Measurements from ENCODE around the gene ANO2.
"Not testable (repeated sequence)": the region's sequence is repeated elsewhere in the genome, so short reads cannot be mapped to it uniquely, and the experiment has no call there.

DNA sequence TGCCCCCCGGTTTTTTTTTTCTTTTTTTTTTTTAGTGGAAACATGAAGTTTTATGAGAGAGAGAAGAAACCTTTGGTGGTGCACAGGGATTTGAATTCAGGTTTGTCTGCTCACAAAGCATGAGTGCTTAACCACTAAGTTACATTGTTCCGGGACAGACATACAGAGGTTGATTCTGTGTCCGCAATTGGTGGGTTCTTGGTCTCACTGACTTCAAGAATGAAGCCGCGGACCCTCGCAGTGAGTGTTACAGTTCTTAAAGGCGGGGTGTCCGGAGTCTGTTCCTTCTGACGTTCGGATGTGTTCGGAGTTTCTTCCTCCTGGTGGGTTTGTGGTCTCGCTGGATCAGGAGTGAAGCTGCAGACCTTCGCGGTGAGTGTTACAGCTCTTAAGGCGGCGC is 57.2 kb downstream of the ANO2 start:
- TF ChIP-seq MYC (IDR thresholded peaks at IDR 0.05; ENCODE audit: low read depth, low read length); POLR2A (IDR thresholded peaks at IDR 0.05; ENCODE audit: extremely low read depth, insufficient read length): not testable (repeated sequence)

Measured in NB4 (cell line).